Effector memory CD8-positive, alpha-beta T cell (primary cell): ENCODE data around the gene CEP43.
A peak's percentile ranks its signal among the peaks of the same experiment; 100 is the strongest.
"Not testable (repeated sequence)": the region's sequence is repeated elsewhere in the genome, so short reads cannot be mapped to it uniquely, and the experiment has no call there.

ENCODE experiments used
- ATAC-seq: fragments of 150-1000 bp; cut with Tn5 transposase; replicated peaks from 2 replicates; pipeline ENCODE4 v1.10.0; 2021; ENCODE audit warnings: mild to moderate bottlenecking, moderate library complexity
- DNase-seq, 3 experiments: peaks; one replicate each; pipeline ENCODE4 v3.0.0; 2021
- H3K27ac Mint-ChIP-seq, 2 donors: one replicate each; pipeline ENCODE4 v1.8.0; 2022; ENCODE audit warnings: mild to moderate bottlenecking in 2 of 2, mixed read lengths in 2 of 2, moderate library complexity in 2 of 2
- H3K27me3 Mint-ChIP-seq, 2 donors: one replicate each; pipeline ENCODE4 v1.8.0; 2022; ENCODE audit warnings: mixed read lengths in 2 of 2
- H3K36me3 Mint-ChIP-seq: one replicate; pipeline ENCODE4 v1.8.0; 2022; ENCODE audit warnings: mild to moderate bottlenecking, moderate library complexity, mixed read lengths; ENCODE audit not compliant: insufficient read depth
- H3K4me1 Mint-ChIP-seq, 2 donors: one replicate each; pipeline ENCODE4 v1.8.0; 2022; ENCODE audit warnings: low read depth in 2 of 2, mixed read lengths in 2 of 2
- H3K4me3 Mint-ChIP-seq, 2 donors: one replicate each; pipeline ENCODE4 v1.8.0; 2022; ENCODE audit warnings: mild to moderate bottlenecking in 2 of 2, mixed read lengths in 2 of 2, moderate library complexity in 2 of 2
- H3K9me3 Mint-ChIP-seq, 2 donors: one replicate each; pipeline ENCODE4 v1.8.0; 2022; ENCODE audit warnings: mixed read lengths in 2 of 2
- total RNA-seq, 9 experiments: gene quantifications; one replicate each; lab custom pipeline; 2026; lab: John Stamatoyannopoulos, UW

The CEP43 gene, protein sequence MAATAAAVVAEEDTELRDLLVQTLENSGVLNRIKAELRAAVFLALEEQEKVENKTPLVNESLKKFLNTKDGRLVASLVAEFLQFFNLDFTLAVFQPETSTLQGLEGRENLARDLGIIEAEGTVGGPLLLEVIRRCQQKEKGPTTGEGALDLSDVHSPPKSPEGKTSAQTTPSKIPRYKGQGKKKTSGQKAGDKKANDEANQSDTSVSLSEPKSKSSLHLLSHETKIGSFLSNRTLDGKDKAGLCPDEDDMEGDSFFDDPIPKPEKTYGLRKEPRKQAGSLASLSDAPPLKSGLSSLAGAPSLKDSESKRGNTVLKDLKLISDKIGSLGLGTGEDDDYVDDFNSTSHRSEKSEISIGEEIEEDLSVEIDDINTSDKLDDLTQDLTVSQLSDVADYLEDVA
- 10.1 to 63.3 (median 14.7) reads per million in 9 experiments for total RNA-seq

- DNase-seq, result peak; percentile 83 to 84 (median 84)
- H3K4me1 Mint-ChIP-seq, result peaks cover 23 to 29% of the 10 kb centered on the region in 2 donors
- no peaks in the 10 kb centered on the region for H3K36me3 Mint-ChIP-seq
- ATAC-seq, result peak; percentile 89
- H3K27me3 Mint-ChIP-seq, result no peaks in the 10 kb centered on the region
- peak within 1 kb of the TSS; percentile 83 to 88 for H3K4me3 Mint-ChIP-seq
- H3K27ac Mint-ChIP-seq, result peak within 1 kb of the TSS; percentile 72 to 91
- H3K9me3 Mint-ChIP-seq, result no peaks in the 10 kb centered on the region
Measured at GRCh38 chr6:166999145-166999883, at the start of gene CEP43. TSS of gene CEP43 (plus strand) at chr6:166999397. CDS start at chr6:166999413, 16 bp downstream.

GRCh38 chr6:166949528-166950442 is 49.4 kb upstream of the CEP43 start:
- peaks cover 73% of the 10 kb centered on the region for H3K36me3 Mint-ChIP-seq
- H3K9me3 Mint-ChIP-seq, result no peaks in the 10 kb centered on the region

DNA sequence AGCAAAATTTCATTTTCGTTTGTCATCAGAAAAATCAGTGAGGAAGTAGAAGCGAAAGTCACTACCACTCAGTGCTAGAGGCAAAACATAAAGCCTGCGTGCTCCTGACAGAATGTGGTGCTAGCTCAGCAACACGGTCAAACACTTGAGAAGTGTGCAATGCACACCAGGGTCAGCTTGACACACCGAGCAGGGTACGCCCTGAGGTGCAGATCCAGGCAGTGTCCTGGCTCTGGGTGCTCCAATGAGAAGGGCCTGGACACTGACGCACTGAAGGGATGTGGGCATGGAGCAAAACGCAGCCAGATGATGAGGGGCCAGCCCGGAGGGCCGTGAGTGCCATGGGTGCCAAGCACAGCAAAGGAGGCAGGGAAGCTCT is 48.8 kb upstream of the CEP43 start:
- ATAC-seq (peak; percentile 40), DNase-seq (no peak)
- peaks cover 44 to 47% of the 10 kb centered on the region in 2 donors for H3K4me1 Mint-ChIP-seq
- H3K4me3 Mint-ChIP-seq, result peak overlapping the region; percentile 80 to 91
- H3K27me3 Mint-ChIP-seq, result no peaks in the 10 kb centered on the region
- H3K27ac Mint-ChIP-seq, result peak overlapping the region; percentile 97 to 98
- H3K9me3 Mint-ChIP-seq, result no peaks in the 10 kb centered on the region
- H3K36me3 Mint-ChIP-seq, result peaks cover 74% of the 10 kb centered on the region

More at GRCh38 chr6:166949528-166950442, 49.4 kb upstream of the CEP43 start:
- ATAC-seq, result no peak
- Mint-ChIP-seq H3K4me3 (peak overlapping the region; percentile 80 to 91), H3K4me1 (peaks cover 40 to 42% of the 10 kb centered on the region in 2 donors), H3K27ac (peak overlapping the region; percentile 97 to 98), H3K27me3 (no peaks in the 10 kb centered on the region)
- no peak for DNase-seq

DNA sequence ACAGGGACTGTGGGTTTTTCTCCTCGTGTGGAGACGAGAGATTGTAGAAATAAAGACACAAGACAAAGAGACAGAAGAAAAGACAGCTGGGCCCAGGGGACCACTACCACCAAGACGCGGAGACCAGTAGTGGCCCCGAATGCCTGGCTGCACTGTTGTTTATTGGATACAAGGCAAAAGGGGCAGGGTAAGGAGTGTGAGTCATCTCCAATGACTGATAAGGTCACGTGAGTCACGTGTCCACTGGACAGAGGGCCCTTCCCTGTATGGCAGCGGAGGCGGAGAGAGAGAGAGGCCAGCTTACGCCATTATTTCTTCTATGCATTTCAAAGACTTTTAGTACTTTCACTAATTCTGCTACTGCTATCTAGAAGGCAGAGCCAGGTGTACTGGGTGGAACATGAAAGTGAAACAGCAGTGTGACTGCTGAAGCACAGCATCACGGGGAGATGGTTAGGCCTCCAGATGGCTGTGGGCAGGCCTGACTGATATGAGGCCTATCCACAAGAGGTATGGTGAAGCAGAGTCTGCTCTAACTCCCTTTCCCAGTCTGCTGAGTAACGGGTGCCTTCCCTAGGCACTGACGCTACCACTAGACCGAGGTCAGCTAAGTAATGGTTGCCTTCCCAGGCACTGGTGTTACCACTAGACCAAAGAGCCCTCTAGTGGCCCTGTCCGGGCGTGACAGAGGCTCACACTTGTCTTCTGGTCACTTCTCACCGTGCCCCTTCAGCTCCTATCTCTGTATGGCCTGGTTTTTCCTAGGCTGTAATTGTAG is 48.1 kb upstream of the CEP43 start:
- not testable (repeated sequence) for H3K27me3 Mint-ChIP-seq, H3K9me3 Mint-ChIP-seq
- H3K4me1 Mint-ChIP-seq, result peaks cover 47 to 51% of the 10 kb centered on the region in 2 donors
- H3K27ac Mint-ChIP-seq, result peak overlapping the region; percentile 97 to 98
- peaks cover 74% of the 10 kb centered on the region for H3K36me3 Mint-ChIP-seq
- ATAC-seq, result peak; percentile 70
- DNase-seq, result peak; percentile 52 to 60 (median 56)
- peak overlapping the region; percentile 80 to 91 for H3K4me3 Mint-ChIP-seq

DNA sequence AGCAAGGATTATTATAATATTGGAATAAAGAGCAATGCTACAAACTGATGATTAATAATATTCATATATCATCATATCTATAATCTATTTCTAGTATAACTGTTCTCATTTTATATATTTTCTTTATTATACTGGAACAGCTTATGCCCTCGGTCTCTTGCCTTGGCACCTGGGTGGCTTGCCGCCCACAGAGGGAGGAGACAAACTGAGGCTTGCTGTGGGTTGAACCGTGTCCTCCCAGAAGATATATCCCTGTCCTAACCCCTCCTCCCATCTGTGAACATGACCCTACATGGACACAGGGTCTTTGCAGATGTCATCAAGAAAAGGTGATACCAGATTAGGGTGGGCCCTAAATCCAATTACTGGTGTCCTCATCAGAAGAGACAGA is 47.5 kb upstream of the CEP43 start:
- H3K4me1 Mint-ChIP-seq, result peaks cover 47 to 51% of the 10 kb centered on the region in 2 donors
- H3K27ac Mint-ChIP-seq, result peak overlapping the region; percentile 97 to 98
- H3K27me3 Mint-ChIP-seq, result no peaks in the 10 kb centered on the region
- no peaks in the 10 kb centered on the region for H3K9me3 Mint-ChIP-seq
- no peak for DNase-seq
- no peak for ATAC-seq
- H3K36me3 Mint-ChIP-seq, result peaks cover 69% of the 10 kb centered on the region
- peak overlapping the region; percentile 80 to 91 for H3K4me3 Mint-ChIP-seq

DNA sequence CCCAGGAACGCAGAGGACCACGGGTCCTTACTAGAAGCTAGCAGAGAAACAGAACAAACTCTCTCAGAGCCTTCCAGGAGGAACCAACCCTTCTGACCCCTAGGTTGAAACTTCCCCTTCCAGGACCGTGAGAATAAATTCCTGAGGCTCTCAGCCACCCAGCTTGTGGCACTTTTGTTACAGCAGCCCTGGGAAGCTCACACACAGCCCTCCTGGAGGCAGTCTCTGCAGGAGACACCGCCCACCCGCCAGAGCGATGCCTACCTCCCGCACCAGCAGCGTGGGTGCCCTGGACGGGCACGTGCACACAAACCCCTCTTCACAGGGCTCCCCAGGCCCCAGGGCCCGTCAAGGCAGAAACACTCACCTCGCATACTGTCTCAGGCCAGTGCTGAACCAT is 47.1 kb upstream of the CEP43 start:
- ATAC-seq, result no peak
- peak overlapping the region in 1 of 2 donors; percentile 91 for H3K4me3 Mint-ChIP-seq
- DNase-seq, result no peak

GRCh38 chr6:166952567-166953486 is 46.4 kb upstream of the CEP43 start:
- H3K27me3 Mint-ChIP-seq, result no peaks in the 10 kb centered on the region
- peak overlapping the region; percentile 80 to 98 for H3K27ac Mint-ChIP-seq
- H3K4me3 Mint-ChIP-seq, result peak overlapping the region; percentile 81 to 83
- ATAC-seq (no peak), DNase-seq (no peak)
- peaks cover 52 to 57% of the 10 kb centered on the region in 2 donors for H3K4me1 Mint-ChIP-seq
- peaks cover 59% of the 10 kb centered on the region for H3K36me3 Mint-ChIP-seq
- H3K9me3 Mint-ChIP-seq, result no peaks in the 10 kb centered on the region

More for the DNA sequence above, 47.1 kb upstream of the CEP43 start:
- Mint-ChIP-seq H3K36me3 (peaks cover 65% of the 10 kb centered on the region), H3K4me1 (peaks cover 47 to 51% of the 10 kb centered on the region in 2 donors), H3K9me3 (no peaks in the 10 kb centered on the region), H3K27ac (peak overlapping the region; percentile 97 to 98), H3K27me3 (no peaks in the 10 kb centered on the region)

- Mint-ChIP-seq H3K36me3 (peaks cover 47% of the 10 kb centered on the region), H3K4me1 (peaks cover 66 to 71% of the 10 kb centered on the region in 2 donors), H3K27ac (peak overlapping the region in 1 of 2 donors; percentile 98), H3K27me3 (no peaks in the 10 kb centered on the region), H3K9me3 (no peaks in the 10 kb centered on the region), H3K4me3 (peak overlapping the region; percentile 81 to 83)
- DNase-seq (no peak), ATAC-seq (no peak)
Measured at GRCh38 chr6:166954118-166954713, 45.0 kb upstream of the CEP43 start.

- peak overlapping the region; percentile 81 to 83 for H3K4me3 Mint-ChIP-seq
- DNase-seq, result peak in 2 of 3 experiments; percentile 15 to 29
- no peak for ATAC-seq
- H3K27me3 Mint-ChIP-seq, result no peaks in the 10 kb centered on the region
- peaks cover 36% of the 10 kb centered on the region for H3K36me3 Mint-ChIP-seq
- peak overlapping the region; percentile 65 to 94 for H3K27ac Mint-ChIP-seq
- H3K9me3 Mint-ChIP-seq, result no peaks in the 10 kb centered on the region
- H3K4me1 Mint-ChIP-seq, result peaks cover 69 to 76% of the 10 kb centered on the region in 2 donors
Measured at GRCh38 chr6:166955121-166955864, 43.9 kb upstream of the CEP43 start.

DNA sequence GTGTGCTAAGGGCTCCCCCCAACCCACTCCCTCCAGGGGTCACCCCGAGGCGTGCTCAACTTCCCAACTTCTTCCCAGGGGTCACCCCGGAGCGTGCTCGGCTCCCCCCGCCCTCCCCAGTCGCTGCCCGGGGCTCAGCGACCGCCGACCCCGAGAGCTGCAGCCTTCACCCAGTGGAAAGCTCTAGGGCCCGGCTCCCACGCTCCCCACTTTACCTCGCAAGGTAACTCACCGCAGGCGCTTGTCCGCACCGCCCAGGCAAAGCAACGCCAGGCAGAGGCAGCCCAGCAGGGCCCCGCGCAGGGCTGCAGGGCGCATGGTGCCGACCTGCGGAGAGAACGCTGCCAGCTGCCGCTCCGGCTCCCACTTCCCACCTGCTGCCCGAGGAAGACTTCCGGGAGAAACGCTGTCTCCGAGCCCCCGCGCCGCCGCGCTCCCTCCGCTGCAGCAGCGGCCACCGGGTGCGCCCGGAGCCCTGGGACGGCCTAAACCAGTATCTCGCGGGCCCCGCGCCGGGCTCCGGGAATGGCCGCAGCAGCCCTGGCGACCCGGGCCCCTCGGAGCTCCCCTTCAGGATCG is 43.2 kb upstream of the CEP43 start:
- peak; percentile 28 for ATAC-seq
- H3K9me3 Mint-ChIP-seq, result no peaks in the 10 kb centered on the region
- peaks cover 66 to 70% of the 10 kb centered on the region in 2 donors for H3K4me1 Mint-ChIP-seq
- H3K36me3 Mint-ChIP-seq, result peaks cover 35% of the 10 kb centered on the region
- DNase-seq, result no peak
- peak overlapping the region; percentile 93 to 94 for H3K27ac Mint-ChIP-seq
- H3K4me3 Mint-ChIP-seq, result peak overlapping the region; percentile 81 to 83
- H3K27me3 Mint-ChIP-seq, result no peaks in the 10 kb centered on the region
